ENCODE data around the gene MAP6.
A peak's percentile ranks its signal among the peaks of the same experiment; 100 is the strongest.

MAP6 gene

DNA sequence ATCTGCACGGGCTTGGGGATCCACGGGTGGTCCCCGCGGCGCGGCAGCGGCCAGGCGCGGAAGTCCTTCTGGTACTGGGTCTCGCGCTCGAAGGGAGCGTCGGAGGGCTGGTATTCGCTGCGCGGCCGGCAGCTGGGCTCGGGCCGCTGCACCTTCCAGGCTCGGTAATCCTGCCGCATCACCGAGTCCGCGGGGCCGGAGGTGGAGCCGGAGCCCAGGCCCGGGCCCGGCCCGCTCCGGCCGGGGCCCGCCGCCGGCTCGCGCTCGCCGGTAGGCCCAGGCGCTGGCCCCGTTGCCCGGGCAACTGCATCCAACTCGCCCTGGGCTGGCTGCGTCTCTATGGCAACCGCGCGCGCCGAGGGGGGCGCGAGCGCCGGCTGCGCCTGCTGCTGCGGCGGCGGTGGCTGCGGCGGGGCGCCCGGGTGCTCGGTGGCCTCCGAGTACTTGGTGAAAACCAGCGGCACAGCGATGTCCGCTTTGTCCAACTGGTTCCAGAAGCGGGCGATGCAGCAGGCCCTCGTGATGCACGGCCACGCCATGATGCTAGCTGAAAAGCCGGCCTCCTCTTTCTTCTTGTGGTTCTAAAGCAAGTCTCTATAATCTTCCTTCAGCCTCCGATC, 897 bp downstream of the MAP6 start:
- H3K4me3 ChIP-seq (ENCODE audit: low read depth, low read length) = peak overlapping the region; percentile 48
- DNase-seq (ENCODE audit: low read depth) = no peak

DNA sequence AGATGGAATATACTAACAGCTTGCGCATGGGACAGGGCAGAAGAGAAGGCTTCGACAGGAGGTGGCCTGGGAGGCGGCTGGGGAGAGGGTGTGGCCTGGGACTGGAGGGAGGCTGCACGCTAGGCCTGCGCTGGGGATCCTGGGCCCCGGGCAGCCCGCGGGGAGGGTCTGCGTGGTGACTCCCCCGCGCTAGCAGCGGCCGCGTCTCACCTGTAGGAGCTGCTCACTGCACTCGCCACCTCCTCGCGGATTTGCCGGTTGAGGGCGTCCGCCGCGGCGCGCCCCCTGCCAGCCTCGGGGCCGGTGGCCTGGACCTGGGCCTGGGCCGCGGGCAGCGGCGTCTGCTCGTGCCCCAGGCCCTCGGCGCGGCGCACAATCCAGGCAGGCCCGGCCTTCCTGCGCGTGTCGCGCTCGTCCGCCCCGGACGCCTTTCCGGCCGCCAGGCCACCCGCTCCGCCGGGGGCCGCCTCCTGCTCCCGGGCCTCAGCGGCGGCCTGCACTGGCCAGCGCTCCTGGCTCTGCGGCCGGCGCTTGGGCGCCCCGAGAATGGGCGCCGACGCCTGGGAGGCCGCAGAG, 1.5 kb downstream of the MAP6 start:
- H3K4me3 ChIP-seq (ENCODE audit: low read depth, low read length) = peak overlapping the region; percentile 42
- no peak for DNase-seq (ENCODE audit: low read depth)

GRCh38 chr11:75665990-75666389, 2.8 kb downstream of the MAP6 start:
- no peak for DNase-seq (ENCODE audit: low read depth)
- H3K4me3 ChIP-seq (ENCODE audit: low read depth, low read length) = no peak overlapping the region

DNA sequence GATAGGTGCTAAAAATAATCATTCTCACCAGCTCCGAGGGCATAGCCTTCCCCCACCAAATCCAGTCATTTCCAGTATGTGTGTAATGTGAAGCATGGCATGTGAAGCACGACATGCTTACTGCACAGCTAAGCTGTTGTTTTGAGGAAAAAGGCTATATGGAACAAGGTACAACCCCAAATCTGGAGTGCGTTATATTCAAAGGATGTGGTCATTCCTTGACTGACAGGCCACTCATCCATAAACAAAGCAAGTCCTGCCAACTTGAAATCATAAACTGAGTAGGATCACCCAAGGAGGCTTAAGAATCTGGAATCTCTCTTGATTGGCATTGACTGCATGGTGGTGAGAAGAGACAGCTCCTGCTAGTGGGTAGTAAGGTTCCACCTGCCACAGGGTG, 3.7 kb downstream of the MAP6 start:
- no peak overlapping the region for H3K4me3 ChIP-seq (ENCODE audit: low read depth, low read length)
- no peak for DNase-seq (ENCODE audit: low read depth)

DNA sequence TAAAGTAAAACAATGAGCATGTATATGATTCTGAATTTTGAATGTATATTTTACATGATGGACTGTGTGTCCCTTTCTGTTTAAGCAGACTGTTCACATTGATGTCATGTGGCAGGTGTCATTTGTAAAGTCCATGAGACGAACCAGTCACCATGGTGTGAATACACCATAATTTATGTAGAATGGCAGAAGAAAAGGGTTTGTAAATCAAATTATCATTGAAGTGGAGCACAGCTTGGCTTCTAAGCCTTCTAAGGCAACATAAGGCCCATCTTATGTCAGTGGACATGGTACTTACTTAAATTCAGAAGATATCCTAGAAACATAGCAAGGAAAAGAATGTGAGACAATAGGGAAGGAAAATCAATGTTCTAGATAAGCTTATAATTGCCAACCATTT, 4.4 kb downstream of the MAP6 start:
- no peak overlapping the region for H3K4me3 ChIP-seq (ENCODE audit: low read depth, low read length)
- DNase-seq (ENCODE audit: low read depth) = no peak

GRCh38 chr11:75663808-75664207, 5.0 kb downstream of the MAP6 start:
- DNase-seq (ENCODE audit: low read depth) = no peak
- no peak overlapping the region for H3K4me3 ChIP-seq (ENCODE audit: low read depth, low read length)

DNA sequence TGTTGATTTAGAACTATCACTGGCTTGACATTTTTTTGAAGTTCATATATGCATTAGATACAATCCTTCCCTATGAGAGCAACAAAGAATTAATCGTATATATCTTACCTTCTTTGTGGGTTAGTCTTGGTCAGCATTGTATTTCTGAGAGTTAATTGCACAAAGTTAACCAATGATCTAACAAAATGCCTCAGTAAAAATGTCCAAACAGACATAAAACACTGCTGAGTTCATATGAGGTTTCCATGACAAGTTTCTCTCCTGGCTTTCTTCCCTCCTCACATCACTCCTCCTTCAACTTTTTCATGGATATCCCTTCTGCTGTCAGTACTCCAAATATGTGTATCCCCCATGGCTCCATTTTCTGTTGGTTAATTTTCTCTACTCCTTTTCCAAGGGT, 9.0 kb downstream of the MAP6 start:
- DNase-seq (ENCODE audit: low read depth) = no peak
- H3K4me3 ChIP-seq (ENCODE audit: low read depth, low read length) = no peak overlapping the region

GRCh38 chr11:75656044-75656727, 12.7 kb downstream of the MAP6 start:
- no peak overlapping the region for H3K4me3 ChIP-seq (ENCODE audit: low read depth, low read length)
- no peak for DNase-seq (ENCODE audit: low read depth)

- no peak for DNase-seq (ENCODE audit: low read depth)
- H3K4me3 ChIP-seq (ENCODE audit: low read depth, low read length) = no peak overlapping the region
Measured at GRCh38 chr11:75655605-75656004, 13.2 kb downstream of the MAP6 start.

DNA sequence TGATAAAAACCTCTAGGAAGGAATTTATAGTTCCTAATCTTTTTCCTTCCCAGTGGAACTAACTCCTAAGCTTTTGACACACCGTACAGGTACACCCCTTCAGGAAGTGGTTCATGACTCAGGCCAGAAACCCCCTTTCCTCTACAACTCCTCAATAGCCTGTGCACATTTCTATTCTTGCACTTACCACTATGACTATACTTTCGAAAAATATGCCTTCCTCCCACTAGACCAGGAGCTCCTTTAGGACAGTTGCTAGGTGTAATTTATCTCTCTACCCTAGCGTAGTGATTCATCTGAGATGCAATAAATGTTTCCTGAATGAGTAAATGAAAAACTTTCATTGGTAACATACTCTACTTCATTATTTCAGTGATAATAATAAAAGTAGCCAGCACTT, 14.5 kb downstream of the MAP6 start:
- no peak for DNase-seq (ENCODE audit: low read depth)
- H3K4me3 ChIP-seq (ENCODE audit: low read depth, low read length) = no peak overlapping the region

DNA sequence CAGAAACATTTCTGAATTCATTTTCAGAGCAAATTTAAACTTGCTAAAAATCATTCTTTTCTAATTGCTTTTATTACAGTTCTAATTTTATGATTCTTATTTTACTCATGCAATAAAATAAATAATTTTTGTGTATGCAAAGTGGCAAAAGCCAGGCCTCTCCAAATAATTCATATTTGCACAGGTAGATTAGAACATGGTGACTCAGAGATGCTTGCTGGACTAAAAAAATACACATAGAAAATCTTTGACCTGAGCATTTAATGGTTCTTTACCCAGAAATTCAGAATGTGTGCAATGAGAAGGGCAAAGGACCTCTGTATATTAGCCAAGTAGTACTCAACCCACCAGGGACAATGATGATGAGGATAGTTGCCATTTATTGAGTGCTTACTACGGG, 15.3 kb downstream of the MAP6 start:
- H3K4me3 ChIP-seq (ENCODE audit: low read depth, low read length) = no peak overlapping the region
- no peak for DNase-seq (ENCODE audit: low read depth)

DNA sequence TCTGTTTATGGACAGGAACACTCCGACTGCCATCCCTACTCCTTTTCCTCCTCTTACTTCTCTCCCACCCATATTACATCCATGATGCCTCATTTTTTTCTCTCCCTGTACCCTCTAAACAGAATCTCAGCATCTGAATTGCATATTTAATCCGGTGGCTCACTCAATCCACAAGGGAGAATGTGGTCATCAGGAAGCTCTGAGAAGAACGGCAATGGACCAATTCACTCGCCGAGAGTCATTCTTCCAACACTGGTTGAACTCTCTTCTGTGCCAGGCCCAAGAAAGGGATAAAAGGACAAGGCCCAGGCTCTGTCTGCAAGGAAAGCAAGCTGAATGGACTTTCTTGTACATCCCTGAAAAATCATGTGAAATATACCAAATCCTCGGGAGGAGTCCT, 15.9 kb downstream of the MAP6 start:
- no peak for DNase-seq (ENCODE audit: low read depth)
- H3K4me3 ChIP-seq (ENCODE audit: low read depth, low read length) = no peak overlapping the region

GRCh38 chr11:75651218-75651617, 17.6 kb downstream of the MAP6 start:
- DNase-seq (ENCODE audit: low read depth) = no peak
- no peak overlapping the region for H3K4me3 ChIP-seq (ENCODE audit: low read depth, low read length)

DNA sequence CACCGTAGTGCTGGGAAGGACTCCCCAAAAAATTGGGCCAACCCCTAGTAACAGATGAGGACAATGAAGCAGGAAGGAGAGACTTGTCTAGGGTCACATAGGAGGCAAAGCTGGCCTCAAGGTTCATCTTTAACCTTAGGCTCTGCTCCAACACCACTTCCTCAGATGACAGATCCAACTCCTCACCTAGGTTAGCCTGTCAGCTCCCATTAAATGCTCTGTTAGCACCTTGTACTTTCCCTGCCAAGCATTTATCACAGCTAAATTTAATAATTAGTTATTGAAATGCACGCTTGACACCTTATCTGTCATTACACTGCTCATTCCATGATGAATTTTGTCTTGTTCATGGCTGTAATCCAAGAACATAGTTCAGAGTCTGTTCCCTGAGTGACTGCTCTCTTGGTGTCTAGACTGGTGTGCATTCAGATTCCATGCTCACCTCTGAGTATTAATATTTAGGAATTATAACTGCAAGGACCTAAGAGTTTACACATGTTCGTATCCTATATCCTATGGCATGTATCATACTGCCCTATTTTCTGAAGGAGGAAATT, 18.6 kb downstream of the MAP6 start:
- H3K4me3 ChIP-seq (ENCODE audit: low read depth, low read length) = no peak overlapping the region
- no peak for DNase-seq (ENCODE audit: low read depth)

GRCh38 chr11:75644946-75645345, 23.9 kb downstream of the MAP6 start:
- no peak for DNase-seq (ENCODE audit: low read depth)
- no peak overlapping the region for H3K4me3 ChIP-seq (ENCODE audit: low read depth, low read length)

- H3K4me3 ChIP-seq (ENCODE audit: low read depth, low read length) = no peak overlapping the region
- DNase-seq (ENCODE audit: low read depth) = no peak
Measured at GRCh38 chr11:75644370-75644769, 24.5 kb downstream of the MAP6 start.

DNA sequence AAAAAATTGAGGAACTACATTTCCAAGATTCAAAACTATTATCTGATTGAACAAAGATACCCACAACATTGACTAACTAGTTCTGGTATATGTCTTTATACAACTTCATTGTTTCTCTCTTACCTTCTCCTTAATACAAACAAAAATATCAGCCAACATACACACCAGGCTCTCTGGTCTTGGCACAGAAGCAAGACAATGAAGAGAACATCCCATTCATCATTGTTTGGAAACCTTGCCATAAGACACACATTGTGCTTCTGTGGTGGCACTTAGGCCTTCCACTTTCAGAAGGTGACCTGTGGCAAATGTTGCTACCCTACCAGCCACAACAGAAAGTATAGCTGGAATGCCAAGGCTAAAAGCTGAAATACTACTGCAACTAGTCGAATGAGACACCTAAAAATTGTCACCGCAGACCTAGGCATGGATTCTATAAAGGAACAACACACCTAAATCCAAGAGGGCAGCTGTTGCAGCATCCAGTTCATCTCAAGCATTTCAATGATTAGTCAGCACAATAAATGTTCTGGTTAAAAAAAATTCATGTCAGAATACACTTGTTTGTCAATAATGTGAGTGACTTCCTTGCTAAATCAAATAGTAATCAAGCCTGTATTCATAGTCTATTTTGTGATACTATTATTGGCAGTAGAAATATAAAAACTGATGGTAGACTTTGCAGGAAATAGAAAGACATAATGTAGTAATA, 26.3 kb downstream of the MAP6 start:
- no peak overlapping the region for H3K4me3 ChIP-seq (ENCODE audit: low read depth, low read length)
- no peak for DNase-seq (ENCODE audit: low read depth)

GRCh38 chr11:75639762-75640181, 29.1 kb downstream of the MAP6 start:
- H3K4me3 ChIP-seq (ENCODE audit: low read depth, low read length) = no peak overlapping the region
- peak; percentile 30 for DNase-seq (ENCODE audit: low read depth)

GRCh38 chr11:75637998-75638397, 30.8 kb downstream of the MAP6 start:
- H3K4me3 ChIP-seq (ENCODE audit: low read depth, low read length) = no peak overlapping the region
- no peak for DNase-seq (ENCODE audit: low read depth)
